Ishikawa (cell line): ENCODE measurements around the gene METTL13.

Experiments used
- CEBPB ChIP-seq: IDR thresholded peaks from 2 replicates; pipeline ENCODE4 v1.6.1; 2012
- CREB1 ChIP-seq: IDR thresholded peaks from 2 replicates; pipeline ENCODE4 v1.6.1; 2012; ENCODE audit warnings: low read depth
- EGR1 ChIP-seq: IDR thresholded peaks from 2 replicates; pipeline ENCODE4 v1.6.1; 2012
- EP300 ChIP-seq: IDR thresholded peaks from 2 replicates; pipeline ENCODE4 v1.6.1; 2012; ENCODE audit warnings: borderline replicate concordance
- FOXM1 ChIP-seq: IDR thresholded peaks from 2 replicates; pipeline ENCODE4 v1.6.1; 2012; ENCODE audit warnings: low read depth, borderline replicate concordance
- NFIC ChIP-seq: IDR thresholded peaks from 2 replicates; pipeline ENCODE4 v1.6.1; 2012
- RAD21 ChIP-seq: IDR thresholded peaks from 2 replicates; pipeline ENCODE4 v1.6.1; 2012; ENCODE audit warnings: low read depth
- TAF1 ChIP-seq: IDR thresholded peaks from 2 replicates; pipeline ENCODE4 v1.6.1; 2012; ENCODE audit warnings: low read depth, mild to moderate bottlenecking
- TCF12 ChIP-seq: IDR thresholded peaks from 2 replicates; pipeline ENCODE4 v1.6.1; 2012; ENCODE audit warnings: low read depth
- TEAD4 ChIP-seq: IDR thresholded peaks from 2 replicates; pipeline ENCODE4 v1.6.1; 2012
- YY1 ChIP-seq: IDR thresholded peaks from 2 replicates; pipeline ENCODE4 v1.6.1; 2012; ENCODE audit warnings: low read depth
- ZBTB7A ChIP-seq: IDR thresholded peaks from 2 replicates; pipeline ENCODE4 v1.6.1; 2012; ENCODE audit warnings: low read depth
- TF ChIP-seq, protein P1 (sequence below): IDR thresholded peaks from 2 replicates; pipeline ENCODE4 v1.6.1; 2012
- TF ChIP-seq, protein P2 (sequence below): IDR thresholded peaks from 2 replicates; pipeline ENCODE4 v1.6.1; 2012
- TF ChIP-seq, protein P3 (sequence below): IDR thresholded peaks from 2 replicates; pipeline ENCODE4 v1.6.1; 2012; ENCODE audit warnings: low read depth, mild to moderate bottlenecking

The METTL13 gene

DNA sequence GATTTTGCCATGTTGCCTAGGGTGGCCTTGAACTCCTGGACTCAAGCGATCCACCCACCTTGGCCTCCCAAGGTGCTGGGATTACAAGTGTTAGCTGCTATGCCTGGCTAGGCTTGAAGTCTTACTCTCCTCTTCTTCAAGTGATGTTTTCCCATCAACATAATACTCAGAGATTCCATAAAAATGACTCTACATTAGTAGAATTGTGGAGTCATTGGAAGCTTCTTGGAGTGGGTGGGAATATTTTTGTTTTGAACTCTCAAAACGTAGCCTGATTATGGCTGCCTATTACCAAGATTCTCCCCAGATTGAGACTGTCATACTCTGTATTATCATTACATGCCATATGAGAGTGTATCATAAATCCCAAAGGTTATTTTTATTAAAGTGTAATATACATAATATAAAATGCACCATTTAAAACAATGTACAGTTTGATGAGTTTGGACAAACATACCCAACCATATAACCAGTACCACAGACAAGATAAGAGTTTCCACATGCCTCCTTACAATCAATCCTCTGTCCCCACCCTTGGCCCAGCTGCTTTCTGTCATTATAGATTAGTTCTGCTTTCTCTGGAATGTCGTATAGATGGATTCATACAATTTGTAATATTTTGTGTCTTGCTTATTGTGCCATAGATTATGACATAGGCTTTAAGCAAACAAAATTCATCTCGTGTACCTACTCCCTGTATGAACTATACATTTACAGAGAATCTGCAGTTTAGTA lies 51.8 kb downstream of the METTL13 start:
- TF ChIP-seq RAD21 (no peak), NFIC (no peak), CREB1 (no peak), YY1 (no peak)
- TF ChIP-seq, protein P1, sequence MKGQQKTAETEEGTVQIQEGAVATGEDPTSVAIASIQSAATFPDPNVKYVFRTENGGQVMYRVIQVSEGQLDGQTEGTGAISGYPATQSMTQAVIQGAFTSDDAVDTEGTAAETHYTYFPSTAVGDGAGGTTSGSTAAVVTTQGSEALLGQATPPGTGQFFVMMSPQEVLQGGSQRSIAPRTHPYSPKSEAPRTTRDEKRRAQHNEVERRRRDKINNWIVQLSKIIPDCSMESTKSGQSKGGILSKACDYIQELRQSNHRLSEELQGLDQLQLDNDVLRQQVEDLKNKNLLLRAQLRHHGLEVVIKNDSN = no peak

DNA sequence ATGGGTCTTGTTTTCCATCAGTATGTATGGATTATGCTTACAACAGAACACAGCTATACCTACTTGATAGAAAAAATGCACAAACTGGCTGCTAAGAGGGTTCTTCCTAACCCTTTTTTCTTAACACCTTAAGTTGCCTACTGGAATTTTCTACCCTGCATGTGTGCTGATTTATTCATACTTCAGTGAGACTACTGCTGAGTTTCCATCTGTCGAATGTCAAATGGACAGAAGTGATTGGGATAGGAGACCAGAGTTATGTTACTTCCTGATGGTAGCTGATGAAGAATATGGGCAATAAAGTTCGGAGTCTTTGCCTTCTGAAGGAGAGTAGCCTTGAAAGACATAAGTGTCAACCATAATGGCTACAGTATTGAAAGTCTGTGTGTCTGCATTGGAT lies 53.4 kb downstream of the METTL13 start:
- TF ChIP-seq FOXM1 (no peak), CEBPB (no peak), ZBTB7A (no peak), TEAD4 (no peak), RAD21 (no peak), TCF12 (no peak), NFIC (no peak), EGR1 (no peak), EP300 (no peak), CREB1 (no peak), YY1 (no peak), TAF1 (no peak)
- TF ChIP-seq, protein P2, sequence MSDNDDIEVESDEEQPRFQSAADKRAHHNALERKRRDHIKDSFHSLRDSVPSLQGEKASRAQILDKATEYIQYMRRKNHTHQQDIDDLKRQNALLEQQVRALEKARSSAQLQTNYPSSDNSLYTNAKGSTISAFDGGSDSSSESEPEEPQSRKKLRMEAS = no peak
- TF ChIP-seq, protein P1 = no peak
- TF ChIP-seq, protein P3, sequence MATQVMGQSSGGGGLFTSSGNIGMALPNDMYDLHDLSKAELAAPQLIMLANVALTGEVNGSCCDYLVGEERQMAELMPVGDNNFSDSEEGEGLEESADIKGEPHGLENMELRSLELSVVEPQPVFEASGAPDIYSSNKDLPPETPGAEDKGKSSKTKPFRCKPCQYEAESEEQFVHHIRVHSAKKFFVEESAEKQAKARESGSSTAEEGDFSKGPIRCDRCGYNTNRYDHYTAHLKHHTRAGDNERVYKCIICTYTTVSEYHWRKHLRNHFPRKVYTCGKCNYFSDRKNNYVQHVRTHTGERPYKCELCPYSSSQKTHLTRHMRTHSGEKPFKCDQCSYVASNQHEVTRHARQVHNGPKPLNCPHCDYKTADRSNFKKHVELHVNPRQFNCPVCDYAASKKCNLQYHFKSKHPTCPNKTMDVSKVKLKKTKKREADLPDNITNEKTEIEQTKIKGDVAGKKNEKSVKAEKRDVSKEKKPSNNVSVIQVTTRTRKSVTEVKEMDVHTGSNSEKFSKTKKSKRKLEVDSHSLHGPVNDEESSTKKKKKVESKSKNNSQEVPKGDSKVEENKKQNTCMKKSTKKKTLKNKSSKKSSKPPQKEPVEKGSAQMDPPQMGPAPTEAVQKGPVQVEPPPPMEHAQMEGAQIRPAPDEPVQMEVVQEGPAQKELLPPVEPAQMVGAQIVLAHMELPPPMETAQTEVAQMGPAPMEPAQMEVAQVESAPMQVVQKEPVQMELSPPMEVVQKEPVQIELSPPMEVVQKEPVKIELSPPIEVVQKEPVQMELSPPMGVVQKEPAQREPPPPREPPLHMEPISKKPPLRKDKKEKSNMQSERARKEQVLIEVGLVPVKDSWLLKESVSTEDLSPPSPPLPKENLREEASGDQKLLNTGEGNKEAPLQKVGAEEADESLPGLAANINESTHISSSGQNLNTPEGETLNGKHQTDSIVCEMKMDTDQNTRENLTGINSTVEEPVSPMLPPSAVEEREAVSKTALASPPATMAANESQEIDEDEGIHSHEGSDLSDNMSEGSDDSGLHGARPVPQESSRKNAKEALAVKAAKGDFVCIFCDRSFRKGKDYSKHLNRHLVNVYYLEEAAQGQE = no peak

DNA sequence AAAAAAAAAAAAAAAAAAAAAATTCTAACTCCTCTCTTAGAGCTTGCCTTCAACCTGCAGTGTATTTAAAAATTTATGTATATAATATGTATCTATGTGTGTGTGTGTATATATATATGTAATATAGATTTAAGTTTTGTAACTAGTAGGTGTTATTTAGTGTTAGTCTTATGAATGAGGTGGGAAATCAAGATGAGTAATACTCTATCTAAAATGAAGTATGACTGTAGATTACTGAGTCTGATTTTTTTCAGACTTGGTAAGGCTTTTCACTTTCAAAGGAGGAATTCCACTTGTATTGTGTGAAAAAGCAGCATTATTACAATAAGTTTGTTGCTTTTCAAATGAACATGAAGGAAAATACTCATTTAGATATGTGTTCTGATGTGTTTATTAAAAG lies 54.4 kb downstream of the METTL13 start:
- no peak for TF ChIP-seq YY1
- TF ChIP-seq EGR1 = no peak
- TF ChIP-seq CEBPB = no peak
- TF ChIP-seq, protein P1 = no peak
- TF ChIP-seq, protein P2 = no peak
- no peak for TF ChIP-seq EP300
- TF ChIP-seq, protein P3 = no peak
- no peak for TF ChIP-seq TEAD4
- TF ChIP-seq TAF1 = no peak
- no peak for TF ChIP-seq TCF12
- TF ChIP-seq CREB1 = no peak
- TF ChIP-seq RAD21 = no peak
- no peak for TF ChIP-seq NFIC
- TF ChIP-seq FOXM1 = no peak

DNA sequence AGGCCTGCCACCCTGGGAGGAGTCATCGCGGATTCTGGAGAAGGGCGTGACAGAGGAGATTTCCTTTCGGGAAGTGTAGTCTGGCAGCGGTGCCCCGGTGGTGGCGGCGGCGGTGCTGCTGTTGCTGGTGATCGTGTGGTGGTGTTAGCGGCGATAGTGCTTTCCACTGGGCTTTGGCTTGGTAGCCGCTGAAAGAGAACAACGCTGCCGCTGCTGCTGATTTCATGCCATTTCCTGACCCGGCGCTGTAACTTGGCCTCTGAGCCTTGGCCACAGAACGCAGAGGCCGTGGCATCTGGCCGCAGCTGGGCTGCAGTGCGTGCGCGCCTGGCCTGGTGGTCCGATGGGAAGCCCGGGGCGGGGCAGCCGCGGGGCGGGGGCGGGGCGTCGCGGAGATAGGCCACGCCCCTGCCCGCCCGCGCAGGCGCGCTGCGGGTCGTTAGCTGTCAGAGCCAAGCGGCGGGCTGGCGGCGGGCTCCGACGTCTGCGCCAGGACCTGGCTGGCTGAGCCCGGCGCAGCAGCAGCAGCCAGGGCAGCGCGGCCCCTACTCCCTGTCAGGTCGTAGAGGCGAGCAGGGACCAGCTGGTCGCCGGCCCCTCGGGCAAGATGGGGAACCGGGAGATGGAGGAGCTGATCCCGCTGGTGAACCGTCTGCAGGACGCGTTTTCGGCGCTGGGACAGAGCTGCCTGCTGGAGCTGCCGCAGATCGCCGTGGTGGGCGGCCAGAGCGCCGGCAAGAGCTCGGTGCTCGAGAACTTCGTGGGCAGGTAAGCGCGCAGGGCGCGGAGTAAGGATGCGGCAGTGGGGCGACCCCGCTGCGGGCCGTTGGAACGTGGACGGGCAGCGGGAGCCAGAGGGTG lies 59.8 kb downstream of the METTL13 start, which contains the start of gene DNM3:
Gene DNM3, plus strand, starts transcription at position 449 of the 861 bp plus-strand sequence. Its CDS starts 159 bp downstream, at position 608.
- TF ChIP-seq TAF1 (peak; percentile 53; the same call in 1 of the 2 replicates), EP300 (no peak), ZBTB7A (peak; percentile 2; the same call in 1 of the 2 replicates), NFIC (peak; percentile 15; the same call in 1 of the 2 replicates)
- TF ChIP-seq, protein P2 = peak; percentile 51
